Activated B cell treated with CpG ODN at 0.5 μM for 24 hours (primary cell): ENCODE data around the gene KCNG3. TPM values are rescaled to one million over a fixed set of nuclear protein-coding genes. Genes with fewer than 3 reads are reported as not detected.

Source experiments
- ATAC-seq: fragments of 200-7000 bp; cut with Tn5 transposase; one replicate; pipeline ENCODE4 v1.10.0; 2021; ENCODE audit warnings: low read depth, mild to moderate bottlenecking, moderate library complexity
- CTCF ChIA-PET: fragments of 350-600 bp; sonication (Branson Sonifier 250); formaldehyde crosslinking; loops from one replicate; lab custom pipeline; 2021; ENCODE audit warnings: antibody characterized with exemption; lab: Charles Lee
- POLR2A ChIA-PET: fragments of 350-600 bp; sonication (Branson Sonifier 250); formaldehyde crosslinking; loops from one replicate; lab custom pipeline; 2021; ENCODE audit warnings: antibody characterized with exemption; lab: Charles Lee
- DNase-seq: peaks from one replicate; pipeline ENCODE4 v3.0.0; 2022
- H3K27ac Mint-ChIP-seq: one replicate; pipeline ENCODE4 v1.8.0; 2020; ENCODE audit warnings: mixed read lengths
- H3K27me3 Mint-ChIP-seq: one replicate; pipeline ENCODE4 v1.8.0; 2021; ENCODE audit warnings: mixed read lengths
- H3K36me3 Mint-ChIP-seq: one replicate; pipeline ENCODE4 v1.8.0; 2021; ENCODE audit warnings: low read depth, mixed read lengths
- H3K4me1 Mint-ChIP-seq: one replicate; pipeline ENCODE4 v1.8.0; 2021; ENCODE audit warnings: mixed read lengths
- H3K4me3 Mint-ChIP-seq: one replicate; pipeline ENCODE4 v1.8.0; 2020; ENCODE audit warnings: mild to moderate bottlenecking, mixed read lengths
- H3K9me3 Mint-ChIP-seq: one replicate; pipeline ENCODE4 v1.8.0; 2020; ENCODE audit warnings: mixed read lengths
- intact Hi-C: fragments of 100-400 bp; cut with micrococcal nuclease; formaldehyde crosslinking; loops from one replicate; pipeline ENCODE4 v1.15.1; 2024
- total RNA-seq: library from RNA; stranded (reverse); gene quantifications from 2 replicates; pipeline ENCODE4 v1.2.3, GENCODE V29; 2022
- TF ChIP-seq, protein P1 (sequence below): fragments of 200-600 bp; IDR thresholded peaks from one replicate; pipeline ENCODE4 v1.8.0; 2022; ENCODE audit warnings: antibody characterized with exemption, mild to moderate bottlenecking

KCNG3 gene
- total RNA-seq, 1 donor from 2014 or later: not detected

GRCh38 chr2:42510608-42511243 lies 16.9 kb upstream of the KCNG3 start:
- DNase-seq (no peak), ATAC-seq (no peak)
- TF ChIP-seq, protein P1, sequence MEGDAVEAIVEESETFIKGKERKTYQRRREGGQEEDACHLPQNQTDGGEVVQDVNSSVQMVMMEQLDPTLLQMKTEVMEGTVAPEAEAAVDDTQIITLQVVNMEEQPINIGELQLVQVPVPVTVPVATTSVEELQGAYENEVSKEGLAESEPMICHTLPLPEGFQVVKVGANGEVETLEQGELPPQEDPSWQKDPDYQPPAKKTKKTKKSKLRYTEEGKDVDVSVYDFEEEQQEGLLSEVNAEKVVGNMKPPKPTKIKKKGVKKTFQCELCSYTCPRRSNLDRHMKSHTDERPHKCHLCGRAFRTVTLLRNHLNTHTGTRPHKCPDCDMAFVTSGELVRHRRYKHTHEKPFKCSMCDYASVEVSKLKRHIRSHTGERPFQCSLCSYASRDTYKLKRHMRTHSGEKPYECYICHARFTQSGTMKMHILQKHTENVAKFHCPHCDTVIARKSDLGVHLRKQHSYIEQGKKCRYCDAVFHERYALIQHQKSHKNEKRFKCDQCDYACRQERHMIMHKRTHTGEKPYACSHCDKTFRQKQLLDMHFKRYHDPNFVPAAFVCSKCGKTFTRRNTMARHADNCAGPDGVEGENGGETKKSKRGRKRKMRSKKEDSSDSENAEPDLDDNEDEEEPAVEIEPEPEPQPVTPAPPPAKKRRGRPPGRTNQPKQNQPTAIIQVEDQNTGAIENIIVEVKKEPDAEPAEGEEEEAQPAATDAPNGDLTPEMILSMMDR: no peak
- POLR2A ChIA-PET: no interaction called here
- H3K36me3 Mint-ChIP-seq: no peaks in the 10 kb centered on the region
- no peak overlapping the region for H3K4me3 Mint-ChIP-seq
- H3K4me1 Mint-ChIP-seq: peaks cover 3% of the 10 kb centered on the region
- CTCF ChIA-PET: interaction anchor here (1.6 kb wide), 1 partner anchor 153 kb away, joined by 6 read pairs; no protein-coding TSS in a partner anchor
- H3K27ac Mint-ChIP-seq: no peak overlapping the region
- intact Hi-C loops: loop anchor here (5.0 kb wide), 1 partner anchor 262 kb away; no protein-coding TSS in a partner anchor
- H3K27me3 Mint-ChIP-seq: peaks cover 3% of the 10 kb centered on the region
- H3K9me3 Mint-ChIP-seq: no peaks in the 10 kb centered on the region

DNA sequence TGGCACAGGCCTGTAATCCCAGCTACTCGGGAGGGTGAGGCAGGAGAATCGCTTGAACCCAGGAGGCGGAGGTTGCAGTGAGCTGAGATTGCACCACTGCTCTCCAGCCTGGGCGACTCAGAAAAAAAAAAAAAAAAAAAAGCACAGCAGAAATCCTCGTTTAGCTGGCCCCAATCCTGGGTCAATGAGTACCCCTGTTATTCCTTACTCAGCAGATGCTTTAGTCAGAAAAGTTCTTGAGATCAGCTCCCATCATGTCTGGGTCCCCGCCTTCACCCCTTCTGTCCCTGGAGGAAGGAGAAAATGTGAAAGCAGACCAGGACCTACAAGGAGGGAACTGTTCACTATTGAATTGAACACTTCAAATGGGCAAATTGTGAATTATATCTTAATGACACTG lies 16.4 kb upstream of the KCNG3 start:
- Mint-ChIP-seq H3K27me3 (peaks cover 3% of the 10 kb centered on the region), H3K36me3 (no peaks in the 10 kb centered on the region), H3K4me1 (peaks cover 3% of the 10 kb centered on the region), H3K9me3 (no peaks in the 10 kb centered on the region), H3K27ac (no peak overlapping the region), H3K4me3 (no peak overlapping the region)
- ChIA-PET CTCF (interaction anchor here (1.6 kb wide), 1 partner anchor 154 kb away, joined by 6 read pairs; no protein-coding TSS in a partner anchor), POLR2A (interaction anchor here (0.6 kb wide), 1 partner anchor 1260 kb away, joined by 4 read pairs; no protein-coding TSS in a partner anchor)
- TF ChIP-seq, protein P1: no peak
- DNase-seq (no peak), ATAC-seq (no peak)
- intact Hi-C loops: loop anchor here (5.0 kb wide), 1 partner anchor 262 kb away; no protein-coding TSS in a partner anchor

DNA sequence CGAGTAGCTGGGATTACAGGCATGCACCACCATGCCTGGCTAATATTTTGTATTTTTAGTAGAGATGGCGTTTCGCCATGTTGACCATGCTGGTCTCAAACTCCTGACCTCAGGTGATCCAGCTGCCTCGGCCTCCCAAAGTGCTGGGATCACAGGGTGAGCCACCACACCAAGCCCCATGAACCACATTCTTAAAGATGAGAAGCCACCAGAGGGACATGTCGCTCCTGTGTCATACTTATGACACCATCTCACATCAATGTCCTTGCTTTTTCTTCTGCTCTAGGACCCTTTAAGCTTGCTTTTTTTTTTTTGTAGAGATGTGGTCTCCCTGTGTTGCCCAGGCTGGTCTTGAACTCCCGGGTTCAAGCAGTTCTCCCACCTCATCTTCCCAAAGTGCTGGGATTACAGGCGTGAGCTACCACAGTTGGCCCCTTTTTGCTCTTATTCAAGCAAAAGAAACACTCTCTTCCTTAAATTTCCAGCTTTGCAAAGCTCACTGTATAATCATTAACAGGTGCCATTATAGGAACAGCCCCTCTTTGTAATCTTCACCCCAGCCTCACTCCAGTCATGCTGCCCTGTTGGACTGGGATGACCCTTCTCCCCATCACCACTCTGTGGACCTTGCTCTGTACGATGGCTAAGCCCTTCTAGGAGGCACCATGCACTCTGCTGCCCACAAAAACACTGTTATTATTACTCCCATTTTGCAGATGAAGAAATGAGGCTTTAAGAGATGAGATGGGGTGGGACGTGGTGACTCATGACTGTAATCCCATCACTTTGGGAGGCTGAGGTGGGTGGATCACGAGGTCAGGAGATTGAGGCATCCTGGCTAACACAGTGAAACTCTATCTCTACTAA lies 10.8 kb upstream of the KCNG3 start:
- Mint-ChIP-seq H3K4me1 (no peaks in the 10 kb centered on the region), H3K36me3 (no peaks in the 10 kb centered on the region), H3K9me3 (no peaks in the 10 kb centered on the region), H3K4me3 (no peak overlapping the region), H3K27ac (no peak overlapping the region), H3K27me3 (peaks cover 4% of the 10 kb centered on the region)
- DNase-seq (no peak), ATAC-seq (no peak)
- intact Hi-C loops: no loop called here
- ChIA-PET POLR2A (no interaction called here), CTCF (no interaction called here)
- TF ChIP-seq, protein P1: no peak

DNA sequence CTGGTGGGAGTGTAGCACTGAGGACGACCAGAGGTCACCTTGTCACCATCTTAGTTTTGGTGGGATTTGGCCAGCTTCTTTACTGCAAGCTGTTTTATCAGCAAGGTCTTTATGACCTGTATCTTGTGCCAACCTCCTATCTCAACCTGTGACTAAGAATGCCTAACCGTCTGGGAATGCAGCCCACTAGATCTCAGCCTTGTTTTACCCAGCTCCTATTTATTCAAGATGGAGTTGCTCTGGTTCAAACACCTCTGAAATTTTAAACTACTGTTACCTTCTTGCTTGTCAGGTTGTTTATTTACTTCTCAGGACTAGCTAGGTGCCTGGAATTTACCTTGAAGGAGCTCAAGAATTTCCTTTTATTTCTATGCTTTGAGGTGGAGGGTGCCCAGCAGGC lies 9.5 kb upstream of the KCNG3 start:
- H3K36me3 Mint-ChIP-seq: no peaks in the 10 kb centered on the region
- H3K9me3 Mint-ChIP-seq: no peaks in the 10 kb centered on the region
- intact Hi-C loops: no loop called here
- no peaks in the 10 kb centered on the region for H3K4me1 Mint-ChIP-seq
- no peak overlapping the region for H3K4me3 Mint-ChIP-seq
- H3K27ac Mint-ChIP-seq: no peak overlapping the region
- ChIA-PET CTCF (interaction anchor here (1.0 to 1.3 kb wide), 2 partner anchors 8 to 160 kb away, joined by 3 read pairs; no protein-coding TSS in a partner anchor), POLR2A (no interaction called here)
- DNase-seq (no peak), ATAC-seq (no peak)
- peaks cover 4% of the 10 kb centered on the region for H3K27me3 Mint-ChIP-seq
- TF ChIP-seq, protein P1: no peak
